Hematopoietic multipotent progenitor cell treated with erythropoietin and hydrocortisone succinate and interleukin-3 and kit ligand, for 6 days (in vitro differentiated cells): ENCODE results near the gene PDCD11.

Experiments
- DNase-seq: peaks from one replicate; pipeline ENCODE4 v3.0.0-alpha.2; 2015

The PDCD11 gene

DNA sequence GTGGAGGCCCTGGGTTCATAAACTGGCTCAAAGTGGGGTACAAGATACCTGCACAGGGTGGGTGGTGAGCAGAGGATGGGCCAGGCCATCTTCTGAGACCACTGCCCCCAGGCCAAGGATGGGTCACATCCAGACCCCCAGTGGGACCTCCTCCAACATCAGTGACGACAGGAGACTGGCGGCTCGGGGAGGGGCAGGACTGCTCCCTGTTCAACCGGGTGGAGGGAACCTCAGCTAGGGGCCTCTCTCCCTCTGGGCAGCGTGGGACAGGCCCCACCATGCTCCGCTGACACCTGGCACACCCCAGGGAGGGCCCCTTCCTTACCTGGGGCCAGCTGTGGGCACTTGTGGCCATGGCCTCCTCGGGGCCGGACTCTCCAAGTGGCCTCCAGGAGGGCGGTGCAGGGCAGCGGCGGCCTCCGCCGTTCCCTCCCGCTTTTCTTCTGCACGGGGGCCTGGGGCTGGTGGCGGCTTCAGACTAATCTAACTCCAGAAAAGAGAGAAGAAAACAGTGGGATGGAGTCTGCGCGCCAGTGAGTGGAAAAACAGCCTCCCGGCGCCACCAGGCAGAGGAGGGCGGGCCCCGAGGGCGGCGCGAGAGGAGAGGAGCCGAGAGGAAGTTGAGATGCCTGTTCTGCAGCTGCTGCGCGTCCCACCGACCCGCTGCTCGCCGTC is 55.5 kb downstream of the PDCD11 start, which contains the start of gene CALHM2:
Gene CALHM2 (minus strand): TSS at position 540 of the 675 bp plus-strand sequence. CDS start 2,429 bp downstream, outside the sequence.
- peak; percentile 73 for DNase-seq

DNA sequence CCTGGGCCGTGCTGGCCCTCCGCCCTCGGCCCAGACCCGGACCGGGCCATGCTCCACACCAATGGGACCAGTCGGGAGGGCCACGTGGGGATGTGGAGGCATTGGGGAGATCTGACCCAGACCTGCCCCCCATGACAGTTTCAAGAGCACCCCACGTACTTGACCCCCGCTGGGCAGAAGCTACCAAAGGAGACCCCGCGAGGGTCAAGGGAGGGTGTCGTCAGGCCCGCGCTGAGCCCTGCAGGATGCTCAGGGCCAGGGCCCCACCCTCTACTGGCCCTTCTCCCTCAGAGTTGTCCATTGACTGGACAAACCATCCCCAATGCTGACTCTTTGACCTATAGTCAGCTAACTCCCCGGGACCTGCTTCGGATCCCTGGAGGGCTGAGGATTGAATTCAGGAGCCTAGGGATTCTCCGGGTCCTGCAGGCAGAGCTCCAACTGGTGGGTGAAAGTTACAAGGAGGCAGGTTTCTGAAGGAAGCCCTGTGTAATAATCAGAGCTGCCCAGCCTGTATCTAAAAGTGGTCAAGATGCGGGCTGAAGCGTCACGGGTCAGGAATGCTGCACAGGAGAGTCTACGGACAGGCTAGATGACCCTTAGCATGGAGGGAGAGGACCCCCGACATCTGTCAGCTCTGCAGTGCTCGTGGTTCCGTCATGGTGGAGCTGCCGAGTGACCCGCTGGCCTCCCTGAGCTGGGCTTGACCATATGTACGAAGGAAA is 56.2 kb downstream of the PDCD11 start:
- DNase-seq = no peak

DNA sequence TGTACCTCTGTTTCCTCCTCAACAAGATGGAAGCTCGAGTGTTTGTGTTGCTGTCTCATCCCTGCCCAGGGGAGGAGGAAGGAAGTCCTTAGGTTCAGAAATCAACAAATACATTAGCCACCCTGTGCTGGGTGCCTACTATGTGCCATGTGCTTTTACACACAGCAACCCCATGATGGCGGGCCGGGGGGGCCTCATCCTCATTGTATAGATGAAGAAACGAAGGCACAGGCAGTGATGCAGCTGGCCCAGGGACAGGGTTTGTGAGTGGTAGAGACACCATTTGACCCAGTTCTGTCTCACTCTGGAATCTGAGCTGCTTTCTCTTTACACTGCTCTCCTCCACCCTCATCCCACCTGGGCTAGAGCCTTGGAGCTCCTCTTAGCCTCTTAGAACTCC is 57.6 kb downstream of the PDCD11 start:
- no peak for DNase-seq

DNA sequence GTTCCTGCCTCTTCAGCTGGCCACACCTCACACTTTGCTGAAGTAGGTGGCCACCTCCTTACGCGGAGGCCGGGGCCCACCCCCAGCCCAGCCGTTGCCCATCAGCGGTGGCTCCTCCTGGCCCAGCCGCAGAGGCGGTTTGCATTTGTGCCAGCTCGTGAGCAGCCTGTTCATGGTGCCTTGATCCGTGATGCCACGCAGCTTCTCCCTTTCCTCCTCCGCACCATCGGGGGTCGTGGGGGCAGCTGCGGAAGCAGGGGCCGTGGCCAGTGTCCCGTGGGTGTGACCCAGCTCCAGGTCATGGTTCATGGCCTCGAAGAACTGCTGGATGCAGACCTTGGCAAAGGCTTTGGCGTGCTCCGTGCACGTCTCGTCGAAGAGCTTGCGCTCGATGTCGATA is 58.8 kb downstream of the PDCD11 start:
- no peak for DNase-seq

DNA sequence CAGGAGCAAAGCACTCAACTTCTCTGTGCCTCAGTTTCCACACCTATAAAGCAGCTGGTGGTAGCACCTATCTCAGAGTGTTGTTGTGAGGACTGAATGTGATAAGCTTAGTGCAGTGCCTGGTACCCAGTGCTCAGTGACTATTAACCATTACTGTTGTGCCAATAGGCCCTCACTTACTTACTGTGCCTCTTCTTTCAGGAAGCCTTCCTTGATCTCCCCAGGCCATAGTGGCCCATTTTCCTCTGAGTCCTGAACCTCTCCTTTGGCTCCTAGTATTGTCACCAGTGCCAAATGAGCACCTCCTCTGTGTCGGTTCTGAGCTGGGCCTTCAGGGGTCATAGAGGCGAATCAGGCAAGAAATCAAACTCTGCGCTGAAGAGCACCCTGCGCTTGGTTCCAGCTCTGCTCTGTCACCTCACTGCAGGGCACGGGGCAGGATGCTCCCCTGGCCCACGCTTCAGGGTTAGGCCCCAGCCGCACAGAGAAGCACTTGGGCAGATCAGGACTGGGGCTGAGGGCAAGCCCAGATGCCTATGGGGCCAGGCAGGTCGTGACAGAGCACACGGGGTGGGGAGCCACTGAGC is 59.7 kb downstream of the PDCD11 start:
- no peak for DNase-seq

DNA sequence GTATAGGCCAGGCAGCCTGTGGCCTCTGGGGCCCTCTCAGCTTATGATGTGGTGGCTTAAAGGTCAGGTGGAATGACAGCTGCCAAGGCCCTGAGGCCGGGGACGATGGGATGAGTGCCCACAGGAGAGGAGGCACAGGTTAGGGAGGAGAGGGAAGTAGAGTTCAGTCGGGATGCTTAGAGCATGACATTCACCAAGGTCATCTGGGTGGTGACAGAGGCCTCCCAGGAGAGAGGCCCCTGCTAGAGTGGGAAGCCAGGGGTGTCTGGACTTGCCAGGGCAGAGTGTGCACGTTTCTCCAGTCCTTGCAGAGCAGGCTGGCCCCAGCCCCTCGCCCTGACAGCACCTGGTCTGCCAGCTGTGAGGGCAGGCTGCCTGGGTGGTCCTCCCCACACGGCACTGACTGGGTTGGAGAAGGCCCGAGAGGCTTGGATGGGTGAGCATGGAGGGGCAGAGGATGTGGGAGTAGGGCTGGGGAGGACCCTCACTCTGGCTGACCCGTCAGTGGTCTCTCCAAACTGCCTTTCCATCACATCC is 60.8 kb downstream of the PDCD11 start:
- no peak for DNase-seq

DNA sequence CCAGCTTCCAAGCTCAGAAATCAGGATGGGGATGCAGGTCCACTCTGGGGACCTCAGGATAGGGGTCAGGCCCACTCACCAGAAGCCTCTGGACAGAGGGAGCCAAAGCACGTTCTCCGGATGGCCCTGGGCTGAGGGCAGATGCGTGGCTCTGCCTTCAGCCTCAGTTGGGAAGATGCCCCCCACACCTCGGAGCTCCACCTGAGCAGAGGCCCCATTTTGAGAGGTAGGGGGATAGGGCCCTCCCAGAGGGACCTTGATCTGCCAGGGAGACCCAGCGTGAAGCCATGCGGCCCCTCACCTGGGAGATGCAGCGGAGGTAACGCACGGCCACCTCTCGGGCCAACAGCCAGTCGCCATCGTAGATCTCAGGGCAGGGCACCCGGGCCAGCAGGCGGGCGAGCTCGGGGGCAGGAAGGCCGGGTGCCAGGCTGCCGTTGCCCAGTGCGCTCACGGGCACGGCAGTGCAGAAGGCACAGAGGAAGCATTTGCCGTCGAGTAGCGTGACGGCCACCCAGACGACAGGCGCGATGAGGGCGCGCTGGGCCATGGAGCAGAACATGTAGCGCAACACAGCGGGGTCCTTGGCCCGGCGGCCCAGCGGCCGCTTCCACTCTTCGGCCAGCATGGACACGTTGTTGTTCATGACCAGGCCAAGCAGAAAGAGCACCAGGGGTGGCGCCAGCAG is 61.6 kb downstream of the PDCD11 start:
- no peak for DNase-seq

DNA sequence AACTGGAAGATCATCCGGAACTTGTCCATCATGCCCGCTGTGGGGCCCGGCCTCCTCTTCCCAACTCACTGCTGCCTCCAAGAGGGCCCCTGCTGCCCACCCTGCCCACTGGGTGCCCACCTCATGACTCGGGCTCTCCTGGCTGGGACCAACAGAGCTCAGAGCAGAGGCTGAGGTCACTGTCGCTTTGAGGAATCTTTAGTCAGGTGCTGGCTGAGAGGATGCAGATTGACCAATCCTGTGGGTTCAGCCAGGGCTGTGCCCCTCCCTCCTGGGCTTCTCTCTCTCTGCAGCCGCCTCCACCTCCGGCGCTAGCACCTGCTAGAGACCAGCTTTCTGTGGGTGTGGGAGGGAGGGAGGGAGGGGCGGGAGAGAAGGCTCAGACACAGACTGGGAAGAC is 62.3 kb downstream of the PDCD11 start, which contains the start of gene CALHM1:
Gene CALHM1 (minus strand): TSS at position 181 of the 400 bp plus-strand sequence. CDS start 149 bp downstream, at position 32.
- no peak for DNase-seq

DNA sequence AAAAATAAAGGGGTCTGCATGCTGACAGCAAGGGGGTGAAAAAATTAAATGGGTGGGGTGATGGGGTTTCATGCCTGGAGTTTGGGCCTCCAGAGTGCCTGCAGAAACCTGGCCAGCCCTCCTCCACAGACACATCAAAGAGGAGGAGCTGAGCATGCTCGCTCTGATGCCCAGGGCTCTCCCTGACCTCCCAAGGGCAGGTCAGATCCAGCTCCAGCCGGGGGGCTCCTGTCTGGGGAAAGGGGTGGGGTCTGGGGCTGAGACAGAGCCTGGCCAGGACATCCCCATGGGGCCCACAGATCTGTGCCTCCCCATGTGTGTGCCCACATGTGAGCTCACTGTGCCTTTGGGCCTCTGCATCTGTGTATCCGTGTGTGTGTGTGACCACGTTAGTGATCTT is 63.2 kb downstream of the PDCD11 start:
- no peak for DNase-seq

DNA sequence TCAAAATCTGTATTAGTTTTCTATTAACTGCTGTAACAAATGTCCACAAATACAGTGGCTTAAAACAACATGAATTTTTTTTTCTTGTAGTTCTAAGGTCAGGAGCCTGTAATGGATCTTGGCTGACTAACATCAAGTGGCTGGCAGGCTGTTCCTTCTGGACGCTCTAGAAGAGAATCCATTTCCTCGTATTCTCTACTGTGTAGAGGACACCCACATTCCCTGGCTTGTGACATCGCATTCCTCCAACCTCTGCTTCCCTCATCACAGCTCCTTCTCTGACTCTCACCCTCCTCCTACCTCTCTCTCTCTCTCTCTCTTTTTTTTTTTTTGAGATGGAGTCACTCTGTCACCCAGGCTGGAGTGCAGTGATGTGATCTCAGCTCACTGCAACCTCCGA is 67.1 kb downstream of the PDCD11 start:
- no peak for DNase-seq

DNA sequence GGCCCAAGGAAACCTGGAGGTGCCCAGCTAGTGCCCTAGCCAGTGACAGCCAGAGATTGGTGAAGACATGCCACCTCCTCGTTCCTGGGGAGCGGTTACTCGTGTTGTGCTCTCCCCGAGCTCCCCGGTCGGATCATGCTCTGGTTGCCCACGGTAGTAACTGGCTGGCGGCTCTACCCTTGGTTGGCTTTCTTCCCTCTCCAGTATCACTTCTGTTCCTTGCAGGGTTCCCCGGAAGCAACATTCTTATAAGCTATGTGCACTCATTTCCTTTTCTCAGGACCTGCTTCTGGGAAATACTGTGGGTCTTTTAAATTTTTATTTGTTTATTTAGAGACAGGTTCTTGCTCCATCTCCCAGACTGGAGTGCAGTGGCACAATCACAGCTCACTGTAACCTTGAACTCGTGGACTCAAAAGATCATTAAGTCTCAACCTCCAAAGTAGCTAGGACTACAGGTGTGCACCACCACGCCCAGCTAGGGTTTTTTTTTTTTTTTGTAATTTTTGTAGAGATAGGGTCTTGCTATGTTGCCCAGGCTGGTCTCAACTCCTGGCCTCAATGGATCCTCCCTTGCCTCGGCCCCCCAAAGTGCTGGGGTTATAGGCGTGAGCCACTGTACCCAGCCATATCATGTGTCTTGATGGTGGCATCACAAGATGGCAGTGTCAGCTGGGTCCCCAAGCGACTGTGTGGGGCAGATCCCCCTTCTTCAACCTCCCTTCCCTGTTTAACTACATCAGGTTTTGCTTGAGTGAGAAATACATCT is 69.2 kb downstream of the PDCD11 start:
- DNase-seq = no peak

DNA sequence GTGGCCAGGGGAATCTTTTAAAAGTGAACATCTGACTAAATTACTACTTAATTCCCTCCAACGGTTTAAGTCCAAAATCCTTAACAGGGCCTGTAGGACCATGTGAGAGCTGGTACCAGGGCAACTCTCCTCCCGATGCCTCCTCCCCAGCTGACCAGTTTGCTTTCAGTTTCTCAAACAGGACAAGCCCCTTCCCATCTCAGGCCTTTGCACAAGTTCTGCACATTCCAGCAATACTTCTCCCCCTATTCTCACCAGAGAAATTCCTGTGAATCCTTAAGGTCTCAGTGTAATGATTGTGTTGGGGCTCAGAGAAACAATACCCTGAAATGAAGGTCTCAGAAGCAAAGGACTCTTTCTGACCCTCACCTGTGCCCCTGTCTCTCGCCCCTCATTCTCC is 70.3 kb downstream of the PDCD11 start:
- no peak for DNase-seq

DNA sequence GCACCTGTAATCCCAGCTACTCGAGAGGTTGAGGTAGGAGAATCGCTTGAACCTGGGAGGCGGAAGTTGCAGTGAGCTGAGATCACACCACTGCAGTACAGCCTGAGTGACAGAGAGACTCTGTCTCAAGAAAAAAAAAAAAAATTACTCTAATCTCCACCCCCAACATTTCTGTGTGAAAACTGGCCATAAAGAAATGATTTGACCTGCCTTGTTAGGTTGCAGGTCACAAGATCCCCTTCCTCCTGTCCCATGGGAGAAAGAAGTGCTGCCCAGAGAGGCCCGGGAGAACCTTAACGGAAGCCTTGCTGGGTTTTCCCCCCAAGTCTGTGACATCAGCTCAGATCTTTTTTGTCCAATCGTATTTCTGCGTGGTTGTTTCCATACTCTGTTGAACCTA is 71.0 kb downstream of the PDCD11 start:
- DNase-seq = no peak

DNA sequence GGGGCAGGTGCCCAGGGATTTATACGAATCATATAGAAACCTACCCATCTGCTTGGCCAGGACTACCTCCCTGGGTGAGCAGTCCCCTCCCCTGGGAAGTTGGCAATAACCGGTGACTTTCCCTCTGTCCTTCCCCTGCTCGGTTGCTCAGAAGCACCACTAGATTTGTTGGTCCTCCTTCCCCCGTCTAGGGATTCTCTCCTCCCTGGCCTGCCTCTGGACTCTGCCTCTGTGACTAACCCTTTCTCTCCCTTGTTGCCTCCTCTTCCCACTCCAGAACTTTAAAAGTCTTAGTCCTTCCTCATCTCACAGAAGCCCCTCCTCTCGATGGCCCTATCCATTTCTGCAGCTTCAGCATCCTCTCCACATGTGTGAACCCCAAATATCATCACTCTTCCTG is 72.8 kb downstream of the PDCD11 start:
- DNase-seq = no peak

DNA sequence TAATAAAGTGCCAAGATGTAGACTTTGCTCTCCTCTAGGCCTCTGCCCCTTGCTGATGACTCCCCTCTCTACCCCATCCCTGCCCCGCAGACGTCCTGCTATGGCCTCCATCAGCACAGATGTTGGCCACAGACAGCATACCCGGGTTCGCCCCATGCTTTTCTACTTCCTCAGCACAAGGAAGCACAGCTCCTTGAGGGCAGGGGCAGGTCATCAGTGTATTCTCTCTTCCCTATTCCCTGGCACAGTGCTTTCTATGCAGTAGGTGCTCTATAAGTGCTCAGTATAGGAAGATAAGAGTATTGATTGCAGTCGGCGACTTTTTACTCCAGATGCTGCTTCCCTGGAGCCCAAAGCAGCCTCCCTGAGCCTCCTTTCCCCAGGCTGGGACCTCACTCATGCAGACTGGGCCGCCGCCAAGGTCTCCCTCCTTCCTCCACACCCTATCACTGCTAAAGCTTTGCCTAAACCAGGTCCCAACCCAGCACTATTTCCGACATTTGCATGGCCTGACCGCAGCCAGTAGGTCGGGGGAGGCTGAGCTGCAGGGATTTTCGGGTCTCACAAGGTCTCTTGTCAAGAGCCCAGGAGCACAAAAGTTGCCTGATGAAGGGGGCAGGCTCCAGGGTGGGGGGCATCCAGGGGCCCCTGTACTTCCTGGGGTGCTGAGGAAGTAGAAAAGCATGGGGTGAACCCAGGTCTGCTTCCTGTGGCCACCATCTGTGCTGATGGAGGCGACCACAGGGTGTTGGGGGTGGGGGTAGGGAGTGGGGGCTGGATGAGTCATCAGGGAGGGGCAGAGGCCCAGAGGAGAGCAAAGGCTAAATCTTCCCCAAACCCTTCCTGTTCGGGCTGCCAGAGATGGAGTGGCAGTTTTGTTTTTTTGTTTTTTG is 74.6 kb downstream of the PDCD11 start:
- DNase-seq = peak; percentile 82

DNA sequence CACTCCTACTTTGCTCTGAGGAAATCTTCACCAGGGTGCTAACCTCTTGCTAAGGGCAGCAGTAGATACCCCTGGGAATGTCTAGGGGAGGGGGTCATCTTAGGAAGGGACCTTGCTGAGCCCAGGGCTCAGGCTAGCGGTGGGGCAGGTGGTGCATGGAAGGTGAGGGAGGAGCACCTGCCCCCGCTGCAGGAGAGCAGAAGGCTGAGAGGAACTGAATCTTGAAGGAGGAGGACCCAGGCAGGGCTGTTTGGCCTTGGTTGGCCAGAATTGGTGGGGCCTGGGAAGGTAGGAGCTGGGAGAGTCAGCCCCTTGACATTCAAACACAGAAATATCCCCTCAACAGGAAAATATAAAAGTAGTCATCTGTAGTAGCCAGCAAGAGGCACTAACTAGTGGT is 75.6 kb downstream of the PDCD11 start:
- no peak for DNase-seq

DNA sequence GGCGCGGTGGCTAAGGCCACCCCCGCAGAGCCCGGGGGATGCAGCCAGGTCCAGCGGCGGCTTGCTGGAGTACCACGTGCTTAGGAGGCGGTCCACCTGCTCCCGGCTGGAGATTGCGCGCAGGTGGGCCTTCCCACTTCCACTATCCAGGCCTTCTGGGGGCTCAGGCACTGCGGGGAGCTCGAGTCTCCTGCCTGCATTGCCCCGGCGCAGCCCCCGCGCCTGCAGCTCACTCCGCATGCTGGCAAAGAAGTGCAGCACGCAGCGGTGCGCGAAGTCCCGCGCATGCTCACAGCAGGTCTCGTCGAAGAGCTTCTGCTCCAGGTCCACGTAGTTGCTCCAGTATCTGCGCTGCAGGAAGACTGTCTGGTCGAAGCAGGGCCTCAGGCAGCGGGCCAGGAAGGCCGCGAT is 76.8 kb downstream of the PDCD11 start:
- no peak for DNase-seq

DNA sequence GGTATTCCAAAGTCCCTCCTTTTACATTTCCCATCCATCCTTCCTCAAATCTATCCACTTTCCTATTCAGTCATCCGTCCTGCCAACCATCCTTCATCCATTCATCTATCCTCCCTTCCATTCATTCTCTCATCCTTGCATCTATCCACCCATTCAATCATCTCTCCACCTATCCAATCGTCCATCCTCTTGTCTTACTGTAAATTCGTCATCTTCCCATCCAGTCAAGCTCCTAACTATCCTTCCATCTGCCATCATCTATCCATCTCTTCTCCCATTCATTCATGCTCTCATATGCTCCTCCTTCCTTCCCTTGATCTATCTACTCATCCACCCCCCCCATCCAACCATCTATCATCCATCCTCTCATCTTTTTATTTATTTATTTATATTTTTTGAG is 77.7 kb downstream of the PDCD11 start:
- no peak for DNase-seq

DNA sequence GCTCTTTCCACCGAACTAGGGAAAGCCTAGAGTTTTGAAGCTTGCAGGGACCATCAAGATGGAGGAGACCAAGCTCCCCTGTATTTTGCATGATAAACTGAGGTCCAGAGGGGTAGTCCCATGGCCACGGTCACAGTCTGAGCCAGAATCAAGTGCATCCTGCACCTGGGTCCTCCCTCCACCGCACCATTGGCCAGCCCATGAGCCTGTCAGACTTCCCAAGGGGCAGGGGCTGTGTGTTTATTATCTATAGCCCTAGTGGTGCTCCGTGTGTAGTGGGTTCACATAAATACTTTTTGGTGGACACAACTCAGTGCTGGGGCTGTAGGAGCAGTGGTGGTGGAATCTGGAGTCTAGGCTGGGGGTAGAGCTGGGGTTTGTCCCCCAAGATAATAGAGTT is 79.0 kb downstream of the PDCD11 start:
- DNase-seq = no peak

DNA sequence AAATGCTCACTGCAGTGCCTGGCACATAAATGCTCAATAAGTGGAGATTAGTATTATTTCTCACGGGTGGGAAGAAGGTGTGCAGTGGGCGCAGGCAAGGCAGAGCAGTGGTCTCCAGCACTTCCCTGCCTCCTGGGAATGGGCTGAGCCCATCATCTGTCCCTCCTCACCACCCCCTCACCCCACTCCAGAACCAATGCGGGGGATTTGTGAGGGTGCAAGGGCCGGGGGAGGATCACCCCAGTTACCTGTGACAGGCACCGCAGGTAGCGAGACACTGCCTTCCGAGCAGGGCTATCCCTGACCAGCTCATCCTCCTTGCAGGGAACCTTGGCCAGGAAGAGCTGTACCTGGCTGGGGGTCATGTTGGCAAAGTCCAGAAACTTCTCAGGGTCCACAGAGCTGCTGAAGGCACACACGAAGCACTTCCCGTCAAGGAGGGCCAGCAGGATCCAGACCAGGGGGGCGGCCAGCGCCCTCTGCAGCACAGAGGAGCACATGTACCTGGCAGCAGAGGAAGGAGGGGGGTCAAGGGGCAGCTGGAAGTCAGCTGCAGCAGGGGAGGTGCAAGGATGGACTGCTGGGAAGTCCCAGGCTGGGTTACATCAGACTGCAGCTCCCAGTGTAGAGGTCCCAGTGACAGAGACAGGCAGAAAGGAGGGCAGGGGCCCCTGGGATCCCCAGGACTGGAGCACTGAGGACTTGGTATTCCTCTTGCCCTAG is 79.8 kb downstream of the PDCD11 start:
- DNase-seq = peak; percentile 33

DNA sequence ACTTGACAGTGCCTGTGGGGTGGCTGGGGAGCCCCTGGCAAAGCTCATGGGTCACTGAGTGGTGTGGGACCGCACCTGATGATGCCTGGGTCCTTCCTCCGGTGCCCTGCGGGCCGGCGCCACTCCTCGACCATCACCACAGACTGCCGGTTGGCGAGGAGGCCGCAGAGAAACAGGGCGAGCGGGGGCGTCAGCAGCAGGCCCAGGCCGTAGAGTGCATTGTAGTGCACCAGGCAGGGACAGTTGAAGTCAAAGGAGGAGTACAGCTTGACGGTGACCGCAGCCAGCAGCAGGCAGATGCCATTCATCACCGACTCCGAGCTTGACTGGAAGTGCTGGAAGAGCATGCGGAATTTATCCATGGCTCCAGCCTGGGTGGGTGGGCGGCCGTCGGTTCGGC is 82.2 kb downstream of the PDCD11 start:
- no peak for DNase-seq
